H1 (cell line): ENCODE measurements around the gene ARHGAP23.

Experiments
- EP300 ChIP-seq, 2 experiments: IDR thresholded peaks; 1 replicate in 1 of 2; 2 replicates in 1 of 2; pipeline ENCODE4 v1.6.1; 2011 to 2012; ENCODE audit warnings: low read depth in 2 of 2, low read length in 2 of 2, mild to moderate bottlenecking in 2 of 2, borderline replicate concordance in 1 of 2, inconsistent platforms in 1 of 2, moderate library complexity in 1 of 2
- SRF ChIP-seq: IDR thresholded peaks from 2 replicates; pipeline ENCODE4 v1.6.1; 2011; ENCODE audit warnings: mild to moderate bottlenecking, low read depth, low read length, moderate library complexity
- TF ChIP-seq, protein P1 (sequence below), 3 experiments: IDR thresholded peaks; 1 replicate in 2 of 3; 2 replicates in 1 of 3; pipeline versions ENCODE4 v1.5.1 to v1.6.1; 2011; ENCODE audit warnings: low read length in 3 of 3, mild to moderate bottlenecking in 3 of 3, inconsistent platforms in 2 of 3, low read depth in 1 of 3, moderate library complexity in 1 of 3; ENCODE audit not compliant: insufficient read depth in 1 of 3; ENCODE audit errors: control extremely low read depth in 1 of 3

DNA sequence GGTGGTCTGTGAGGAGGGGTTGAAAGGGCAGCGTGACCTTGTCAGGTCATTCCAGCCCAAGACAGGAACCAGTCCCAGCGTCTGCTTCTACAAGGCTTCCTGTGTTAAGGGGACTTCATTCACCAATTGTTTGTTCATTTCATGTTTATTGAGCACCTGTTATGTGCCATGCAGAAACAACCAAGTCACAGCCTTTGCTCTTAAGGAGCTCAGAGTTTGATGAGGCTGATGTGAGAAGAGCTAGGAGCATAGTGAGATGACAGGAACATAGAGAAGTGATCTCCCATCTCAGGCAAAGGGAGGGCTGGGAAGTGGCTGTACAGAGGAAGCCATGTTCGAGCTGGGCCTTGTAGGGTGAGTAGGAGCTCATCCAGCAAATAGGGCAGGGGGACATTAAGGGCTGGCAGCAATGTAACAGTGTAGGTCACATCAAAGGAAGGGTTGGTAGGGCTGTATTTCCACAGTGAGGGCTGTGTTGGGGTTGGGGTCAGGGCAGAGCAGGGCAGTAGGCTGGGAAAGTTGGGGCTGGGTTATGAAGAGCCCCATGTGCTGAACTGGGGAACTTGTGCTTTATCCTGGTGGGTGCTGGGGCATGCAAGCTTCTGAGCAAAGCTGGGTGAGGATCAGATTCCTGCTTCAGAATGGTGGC lies 79.8 kb downstream of the ARHGAP23 start:
- TF ChIP-seq EP300 (IDR thresholded peaks at IDR 0.05; ENCODE audit: borderline replicate concordance in 1 of 2, low read depth in 2 of 2, low read length in 2 of 2), result no peak
- TF ChIP-seq, protein P1, sequence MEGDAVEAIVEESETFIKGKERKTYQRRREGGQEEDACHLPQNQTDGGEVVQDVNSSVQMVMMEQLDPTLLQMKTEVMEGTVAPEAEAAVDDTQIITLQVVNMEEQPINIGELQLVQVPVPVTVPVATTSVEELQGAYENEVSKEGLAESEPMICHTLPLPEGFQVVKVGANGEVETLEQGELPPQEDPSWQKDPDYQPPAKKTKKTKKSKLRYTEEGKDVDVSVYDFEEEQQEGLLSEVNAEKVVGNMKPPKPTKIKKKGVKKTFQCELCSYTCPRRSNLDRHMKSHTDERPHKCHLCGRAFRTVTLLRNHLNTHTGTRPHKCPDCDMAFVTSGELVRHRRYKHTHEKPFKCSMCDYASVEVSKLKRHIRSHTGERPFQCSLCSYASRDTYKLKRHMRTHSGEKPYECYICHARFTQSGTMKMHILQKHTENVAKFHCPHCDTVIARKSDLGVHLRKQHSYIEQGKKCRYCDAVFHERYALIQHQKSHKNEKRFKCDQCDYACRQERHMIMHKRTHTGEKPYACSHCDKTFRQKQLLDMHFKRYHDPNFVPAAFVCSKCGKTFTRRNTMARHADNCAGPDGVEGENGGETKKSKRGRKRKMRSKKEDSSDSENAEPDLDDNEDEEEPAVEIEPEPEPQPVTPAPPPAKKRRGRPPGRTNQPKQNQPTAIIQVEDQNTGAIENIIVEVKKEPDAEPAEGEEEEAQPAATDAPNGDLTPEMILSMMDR (IDR thresholded peaks at IDR 0.05; ENCODE audit: control extremely low read depth in 1 of 3, insufficient read depth in 1 of 3, low read depth in 1 of 3, low read length in 3 of 3), result no peak
- no peak for TF ChIP-seq SRF
